GM19438 (cell line): ENCODE data around the gene GRPEL2.

Source experiments
- ATAC-seq: cut with Tn5 transposase; IDR thresholded peaks from one replicate; pipeline ENCODE4 v1.9.1; 2021; ENCODE audit warnings: low read depth; ENCODE audit not compliant: unreplicated experiment

Gene GRPEL2

DNA sequence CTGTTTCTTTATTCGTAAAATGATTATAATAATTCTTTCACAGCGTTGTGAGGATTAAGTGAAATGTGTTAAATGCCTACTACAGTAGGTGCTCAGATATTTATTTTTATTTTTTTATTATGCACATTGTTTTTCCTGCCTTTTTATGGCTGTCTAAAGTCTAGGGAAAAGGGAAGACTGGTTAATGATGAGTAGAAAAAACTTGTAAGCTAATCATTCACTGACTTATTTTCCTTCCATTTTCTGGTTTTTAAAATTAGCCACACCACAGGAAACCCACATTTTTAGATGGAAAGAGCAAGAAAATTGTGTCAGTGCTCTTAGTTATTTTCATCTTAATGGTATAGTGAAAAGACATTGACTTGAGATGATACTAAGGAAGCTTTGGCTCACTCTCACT is 8.6 kb downstream of the GRPEL2 start:
- ATAC-seq = no peak

DNA sequence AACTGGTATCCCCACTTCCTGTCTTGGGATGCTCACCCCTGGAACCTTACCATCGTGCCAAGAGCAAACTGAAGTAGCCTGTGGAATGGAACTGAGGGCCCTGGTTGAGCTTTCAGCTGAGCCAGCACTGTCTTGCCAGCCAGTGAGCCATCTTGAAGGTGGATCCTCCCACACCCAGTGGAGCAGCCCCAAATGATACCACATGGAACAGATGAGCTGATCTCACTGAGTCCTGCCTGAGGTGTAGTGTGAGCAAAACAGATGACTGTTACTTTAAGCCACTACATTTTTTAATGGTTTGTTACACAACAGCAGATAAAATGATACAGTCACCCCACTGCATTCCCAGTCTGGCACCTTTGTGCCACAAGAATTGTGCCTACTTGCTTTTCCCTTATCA is 10.4 kb downstream of the GRPEL2 start:
- no peak for ATAC-seq

DNA sequence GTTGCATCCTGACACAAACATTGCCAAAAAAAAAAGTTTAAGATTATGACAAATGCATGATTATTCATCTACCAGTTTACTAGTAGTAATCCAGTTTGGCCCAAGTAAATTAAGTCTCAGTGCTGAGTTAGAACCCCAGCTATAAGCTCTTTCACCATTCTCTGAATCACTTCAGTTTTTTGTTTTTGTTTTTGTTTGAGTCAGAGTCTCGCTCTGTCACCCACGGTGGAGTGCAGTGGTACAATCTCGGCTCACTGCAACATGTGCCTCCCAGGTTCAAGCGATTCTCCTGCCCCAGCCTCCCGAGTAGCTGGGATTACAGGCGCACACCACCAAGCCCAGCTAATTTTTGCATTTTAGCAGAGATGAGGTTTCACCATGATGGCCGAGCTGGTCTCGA is 11.1 kb downstream of the GRPEL2 start:
- ATAC-seq = no peak

DNA sequence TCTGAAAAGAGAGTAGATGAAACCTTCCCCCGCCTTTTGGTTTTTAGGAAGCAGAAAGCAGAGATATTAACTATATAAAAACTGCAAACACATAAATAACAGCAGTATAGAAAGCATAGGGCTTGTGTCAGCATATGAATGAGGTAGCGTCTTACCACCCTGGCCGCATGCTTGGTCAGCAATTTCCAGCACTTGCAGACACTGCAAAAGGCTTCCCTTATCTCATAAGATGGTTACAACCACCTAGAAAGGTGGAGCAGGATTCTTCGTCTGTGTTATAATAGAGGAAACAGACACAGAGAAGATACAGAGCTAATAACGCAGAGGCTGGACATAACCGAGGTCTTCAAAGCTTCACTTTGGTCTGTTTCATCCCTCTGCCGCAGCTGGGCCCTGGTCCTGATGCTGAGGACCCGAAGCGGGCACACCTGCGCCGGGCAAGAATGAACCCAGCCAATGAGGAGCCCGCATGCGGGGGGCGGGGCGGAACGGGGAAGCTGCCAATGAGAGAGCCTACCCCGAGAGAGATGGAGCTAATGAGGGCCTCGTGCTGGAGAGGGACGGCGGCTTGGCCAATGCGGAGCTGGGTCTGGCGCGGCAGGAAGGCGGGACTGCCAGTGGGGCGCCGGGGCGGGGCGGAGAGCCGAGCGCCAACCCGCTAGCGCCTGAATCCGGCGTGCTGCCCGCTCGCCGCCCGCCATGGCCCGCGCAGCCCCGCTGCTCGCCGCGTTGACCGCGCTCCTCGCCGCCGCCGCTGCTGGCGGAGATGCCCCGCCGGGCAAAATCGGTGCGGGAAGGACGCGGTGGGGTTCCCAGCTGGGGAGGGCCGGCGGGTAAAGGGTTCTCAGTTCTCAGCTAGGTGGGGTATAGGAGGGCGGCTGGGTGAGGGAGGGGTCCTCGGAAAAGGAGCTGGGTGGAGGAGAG is 12.3 kb downstream of the GRPEL2 start, which contains the start of gene PCYOX1L:
TSS of gene PCYOX1L (plus strand) at position 677 of the 924 bp plus-strand sequence. CDS start at position 700, 23 bp downstream.
- ATAC-seq = peak; percentile 100

DNA sequence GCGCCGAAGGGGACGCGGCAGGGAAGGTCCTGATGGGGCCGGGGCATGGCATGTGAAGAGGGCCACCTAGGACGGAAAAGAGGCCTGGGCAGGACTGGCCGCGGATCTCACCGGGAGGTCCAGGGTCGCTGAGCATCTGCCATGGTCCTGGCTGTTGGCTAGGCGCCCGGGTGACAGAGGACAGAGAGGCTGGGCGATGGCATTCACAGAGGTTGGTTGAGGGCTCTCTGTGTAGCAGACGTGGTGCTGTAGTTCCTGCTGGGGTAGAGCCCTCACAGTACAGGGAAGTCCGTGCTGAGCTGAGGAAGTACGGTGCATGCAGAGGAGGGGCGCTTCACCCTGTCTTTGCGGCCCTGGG is 13.0 kb downstream of the GRPEL2 start:
- ATAC-seq = peak; percentile 15

DNA sequence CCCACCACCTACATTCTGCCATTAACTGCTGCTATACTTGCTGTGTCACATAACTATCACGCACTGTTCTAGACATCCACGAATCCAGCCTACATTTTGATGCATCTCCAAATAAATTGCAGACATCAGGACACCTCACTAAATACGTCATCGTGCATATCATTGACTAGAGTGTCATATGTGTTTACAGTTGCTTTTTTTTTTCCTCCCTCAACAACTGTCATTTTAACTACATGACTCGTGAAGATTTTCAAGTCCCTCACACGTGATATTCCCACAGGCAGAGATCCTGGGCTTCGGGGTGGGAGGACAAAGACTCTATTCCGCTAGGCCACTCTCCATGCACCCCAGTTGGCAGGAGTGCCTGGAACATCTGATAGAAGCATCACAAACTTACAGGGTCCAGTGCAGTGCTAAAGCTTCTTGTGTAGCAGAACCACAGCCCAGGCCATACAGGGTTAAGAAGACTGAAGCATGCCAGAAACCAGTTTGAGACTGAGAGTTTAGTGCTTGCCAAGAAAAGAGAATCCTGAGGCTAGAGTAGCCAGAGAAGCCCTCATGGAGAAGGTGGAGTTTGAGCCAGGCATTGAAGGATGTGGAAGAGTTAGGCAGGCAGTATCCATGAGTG is 13.7 kb downstream of the GRPEL2 start:
- no peak for ATAC-seq

DNA sequence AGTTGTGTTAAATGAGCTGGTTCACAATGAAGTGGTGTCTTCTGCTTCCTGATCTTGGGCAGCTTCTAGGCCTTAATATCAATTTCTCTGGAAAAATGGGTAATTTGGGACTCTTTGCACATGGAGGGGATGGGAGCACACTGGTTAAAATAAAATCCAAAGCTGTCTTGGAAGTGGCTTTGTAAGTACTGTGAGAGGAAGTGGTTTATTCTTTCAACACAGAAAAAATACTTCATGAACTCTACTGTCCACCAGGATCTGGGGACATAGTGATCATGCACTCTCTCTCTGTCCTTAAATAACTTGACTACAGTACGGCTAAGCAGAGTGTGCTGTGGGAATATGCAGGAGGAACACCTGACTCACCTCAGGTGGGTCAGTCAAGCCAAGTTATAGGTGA is 15.0 kb downstream of the GRPEL2 start:
- ATAC-seq = no peak

DNA sequence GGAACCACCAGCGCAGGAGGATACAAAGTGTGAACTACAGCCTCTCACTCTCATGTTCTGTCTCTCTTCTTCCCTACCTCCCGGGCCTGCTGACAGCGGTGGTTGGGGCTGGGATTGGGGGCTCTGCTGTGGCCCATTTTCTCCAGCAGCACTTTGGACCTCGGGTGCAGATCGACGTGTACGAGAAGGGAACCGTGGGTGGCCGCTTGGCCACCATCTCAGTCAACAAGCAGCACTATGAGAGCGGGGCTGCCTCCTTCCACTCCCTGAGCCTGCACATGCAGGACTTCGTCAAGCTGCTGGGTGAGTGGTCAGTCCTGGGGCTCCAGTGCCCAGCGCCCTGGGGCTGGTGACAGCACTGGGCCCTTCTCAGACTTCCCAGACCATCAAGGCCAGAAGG is 17.2 kb downstream of the GRPEL2 start:
- no peak for ATAC-seq

DNA sequence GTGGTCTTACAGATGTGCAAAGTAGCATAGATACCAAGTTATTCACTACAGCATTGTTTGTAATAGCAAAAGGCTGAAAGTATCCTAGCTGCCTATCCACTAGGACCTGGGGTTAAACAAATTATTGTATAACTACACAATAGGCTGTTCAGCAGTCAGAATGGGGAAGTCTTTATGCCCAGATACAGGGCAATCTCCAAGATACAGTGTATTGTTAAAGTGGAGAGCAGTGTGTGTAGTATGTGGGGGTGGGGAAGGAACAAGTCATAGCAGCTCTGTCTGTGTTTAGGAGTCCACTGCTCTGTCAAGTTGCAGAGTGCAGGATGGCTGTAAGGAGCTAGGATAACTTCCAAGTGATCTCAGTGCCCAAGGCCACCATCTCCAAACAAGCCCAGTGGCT is 18.1 kb downstream of the GRPEL2 start:
- no peak for ATAC-seq

DNA sequence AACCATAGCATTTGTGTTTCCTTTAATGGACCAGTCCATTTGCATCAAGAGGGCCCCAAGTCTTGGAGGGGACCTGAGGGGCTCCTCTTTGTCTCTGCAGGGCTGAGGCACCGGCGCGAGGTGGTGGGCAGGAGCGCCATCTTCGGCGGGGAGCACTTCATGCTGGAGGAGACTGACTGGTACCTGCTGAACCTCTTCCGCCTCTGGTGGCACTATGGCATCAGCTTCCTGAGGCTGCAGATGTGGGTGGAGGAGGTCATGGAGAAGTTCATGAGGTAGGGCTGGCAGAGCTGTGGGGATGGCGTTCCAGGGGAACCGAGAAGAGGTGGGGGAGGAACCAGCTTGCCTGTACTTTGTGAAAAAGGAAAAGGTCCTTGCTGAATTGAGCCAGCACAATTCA is 18.6 kb downstream of the GRPEL2 start:
- no peak for ATAC-seq

DNA sequence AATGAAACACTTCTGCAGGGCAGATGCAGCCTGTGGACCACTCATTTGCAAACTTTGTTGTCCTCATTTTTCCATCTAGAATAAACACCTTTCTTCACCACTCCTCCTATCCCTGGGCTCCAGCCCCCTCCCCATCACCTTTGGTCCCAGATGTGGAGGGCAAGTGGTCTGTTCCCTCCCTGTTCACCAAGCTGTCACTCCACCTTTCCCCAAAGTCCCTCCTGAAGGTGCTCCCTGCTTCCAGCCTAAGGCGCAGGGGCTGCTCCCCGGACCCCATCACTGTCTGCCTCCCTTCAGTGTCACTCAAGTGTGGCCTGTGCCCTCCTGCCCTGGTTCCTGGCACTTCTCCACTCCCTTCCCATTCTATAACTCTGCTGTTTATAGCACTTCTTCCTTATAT is 19.4 kb downstream of the GRPEL2 start:
- no peak for ATAC-seq

DNA sequence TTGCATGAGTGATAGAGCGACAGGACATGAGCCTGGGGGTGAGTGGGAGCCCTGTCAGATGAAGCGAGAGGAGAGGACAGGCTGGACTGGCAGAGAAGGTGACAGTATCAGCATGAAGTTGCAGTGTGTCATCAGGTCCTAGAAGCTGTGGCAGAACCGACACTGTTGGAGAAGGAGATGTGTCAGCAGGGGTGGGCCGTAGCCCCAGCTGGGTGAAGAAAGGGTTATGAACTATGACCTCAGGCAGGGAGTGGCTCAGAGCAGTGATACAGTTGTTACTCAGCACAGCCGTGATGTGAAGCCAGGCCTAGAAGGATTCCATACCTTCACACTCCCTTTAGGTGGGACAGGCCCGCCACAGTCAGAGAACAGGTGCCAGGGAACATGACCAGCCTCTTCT is 20.1 kb downstream of the GRPEL2 start:
- no peak for ATAC-seq

DNA sequence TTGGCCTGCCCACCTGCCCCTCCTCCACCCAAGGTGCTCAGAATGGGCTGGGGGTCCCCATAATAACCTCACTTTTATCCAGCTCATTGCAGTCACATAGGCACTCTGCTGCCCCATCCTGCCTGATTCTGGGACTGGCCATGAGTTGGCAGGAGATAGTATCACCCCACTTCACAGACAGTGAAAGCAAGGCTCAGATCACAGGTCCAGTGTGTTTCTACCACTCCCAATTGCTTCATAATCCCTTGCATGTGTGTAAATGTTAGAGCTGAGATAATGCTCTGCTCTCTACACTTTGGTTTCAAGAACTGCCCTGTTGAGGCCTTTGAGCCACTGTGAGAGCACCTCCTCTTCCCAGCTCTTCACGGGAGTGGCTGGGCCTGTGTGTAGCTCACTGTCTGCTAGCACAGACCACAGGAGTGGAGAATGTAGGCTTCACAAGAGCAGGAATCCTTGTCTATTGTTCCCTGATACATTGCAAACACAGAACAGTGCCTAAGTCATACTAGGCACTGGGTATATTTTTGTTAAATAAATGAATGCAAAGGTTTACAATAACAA is 20.9 kb downstream of the GRPEL2 start:
- no peak for ATAC-seq

DNA sequence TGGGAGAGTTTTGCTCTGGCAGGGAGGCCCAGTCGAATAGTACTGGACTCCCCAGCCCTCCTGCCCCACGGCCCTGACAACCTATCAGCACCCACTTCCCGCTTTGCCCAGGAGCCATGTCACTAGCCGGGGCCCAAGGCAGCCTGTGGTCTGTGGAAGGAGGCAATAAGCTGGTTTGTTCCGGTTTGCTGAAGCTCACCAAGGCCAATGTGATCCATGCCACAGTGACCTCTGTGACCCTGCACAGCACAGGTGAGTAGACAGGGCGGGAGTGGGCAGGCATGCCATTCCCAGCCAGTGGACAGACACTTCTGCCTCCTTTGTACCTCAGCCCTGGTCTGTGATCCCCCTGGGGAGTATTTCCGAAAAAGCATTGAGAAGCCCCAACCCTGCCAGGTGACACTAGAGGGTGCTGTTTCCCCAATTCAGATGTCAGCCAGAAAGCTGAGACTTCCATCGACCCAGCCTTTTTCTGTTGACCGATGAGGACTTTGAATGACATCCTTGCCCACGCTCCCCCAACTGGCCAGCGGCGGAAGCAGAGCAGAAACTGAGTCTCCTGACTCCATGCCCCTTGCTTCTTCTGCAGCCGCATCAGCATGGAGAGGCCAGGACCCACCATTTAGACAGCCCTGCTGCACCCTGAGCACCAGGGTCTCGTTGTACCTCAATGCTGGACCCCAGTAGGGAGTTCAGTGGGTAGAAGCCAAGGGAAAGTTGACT is 22.1 kb downstream of the GRPEL2 start:
- peak; percentile 65 for ATAC-seq

DNA sequence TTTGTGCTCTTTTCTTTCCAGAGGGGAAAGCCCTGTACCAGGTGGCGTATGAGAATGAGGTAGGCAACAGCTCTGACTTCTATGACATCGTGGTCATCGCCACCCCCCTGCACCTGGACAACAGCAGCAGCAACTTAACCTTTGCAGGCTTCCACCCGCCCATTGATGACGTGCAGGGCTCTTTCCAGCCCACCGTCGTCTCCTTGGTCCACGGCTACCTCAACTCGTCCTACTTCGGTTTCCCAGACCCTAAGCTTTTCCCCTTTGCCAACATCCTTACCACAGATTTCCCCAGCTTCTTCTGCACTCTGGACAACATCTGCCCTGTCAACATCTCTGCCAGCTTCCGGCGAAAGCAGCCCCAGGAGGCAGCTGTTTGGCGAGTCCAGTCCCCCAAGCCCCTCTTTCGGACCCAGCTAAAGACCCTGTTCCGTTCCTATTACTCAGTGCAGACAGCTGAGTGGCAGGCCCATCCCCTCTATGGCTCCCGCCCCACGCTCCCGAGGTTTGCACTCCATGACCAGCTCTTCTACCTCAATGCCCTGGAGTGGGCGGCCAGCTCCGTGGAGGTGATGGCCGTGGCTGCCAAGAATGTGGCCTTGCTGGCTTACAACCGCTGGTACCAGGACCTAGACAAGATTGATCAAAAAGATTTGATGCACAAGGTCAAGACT is 22.8 kb downstream of the GRPEL2 start:
- ATAC-seq = no peak

DNA sequence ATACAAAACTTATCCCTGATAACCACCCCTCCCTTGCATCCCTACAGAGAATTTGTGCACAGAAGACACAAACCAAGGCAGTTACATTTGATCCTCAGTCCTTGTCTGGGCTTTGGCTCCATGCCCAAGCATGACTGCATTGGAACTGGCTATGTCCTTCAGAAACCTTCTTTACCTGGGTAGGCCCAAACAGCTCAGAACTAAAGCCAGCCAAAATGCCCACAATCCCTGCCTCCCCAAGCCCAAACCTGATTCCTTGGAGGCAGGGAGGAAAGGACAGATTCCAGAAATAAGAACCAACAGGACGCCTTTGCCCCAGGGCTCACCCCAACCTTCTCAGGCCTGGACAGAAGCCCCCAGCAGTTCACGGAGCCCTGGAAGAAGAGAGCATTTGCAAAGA is 25.6 kb downstream of the GRPEL2 start:
- no peak for ATAC-seq

DNA sequence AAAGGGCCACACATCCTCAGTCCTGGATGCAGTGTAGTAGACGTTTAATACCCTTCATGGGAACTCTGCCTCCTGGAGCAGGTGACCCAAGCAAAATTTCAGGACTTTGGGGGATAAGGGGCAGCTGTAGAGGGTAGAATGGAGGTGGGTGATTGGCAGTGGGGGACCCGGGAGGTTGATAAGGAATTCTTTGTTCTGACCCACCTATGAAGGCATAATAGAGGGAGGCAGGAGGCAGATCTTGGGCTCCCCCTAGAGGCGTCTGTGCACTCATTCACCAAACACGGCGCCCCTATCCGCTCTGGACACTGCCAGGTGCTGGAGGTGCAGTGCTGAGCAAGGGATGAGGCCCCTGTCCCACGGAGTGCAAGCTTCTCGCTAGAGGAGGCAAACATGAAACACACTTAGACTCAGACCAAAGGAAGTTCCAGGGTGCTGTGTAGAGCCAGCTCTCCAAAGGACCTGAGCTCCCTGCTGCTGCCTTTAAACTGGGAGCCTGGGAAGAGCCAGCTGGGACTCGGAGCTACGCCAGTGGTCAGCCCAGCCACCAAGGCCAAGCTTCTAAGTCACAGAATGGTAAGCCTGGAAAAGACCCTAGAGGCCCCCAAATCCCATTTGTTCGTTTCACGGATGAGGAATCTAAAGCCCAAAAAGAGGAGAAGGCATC is 26.1 kb downstream of the GRPEL2 start:
- ATAC-seq = peak; percentile 81

DNA sequence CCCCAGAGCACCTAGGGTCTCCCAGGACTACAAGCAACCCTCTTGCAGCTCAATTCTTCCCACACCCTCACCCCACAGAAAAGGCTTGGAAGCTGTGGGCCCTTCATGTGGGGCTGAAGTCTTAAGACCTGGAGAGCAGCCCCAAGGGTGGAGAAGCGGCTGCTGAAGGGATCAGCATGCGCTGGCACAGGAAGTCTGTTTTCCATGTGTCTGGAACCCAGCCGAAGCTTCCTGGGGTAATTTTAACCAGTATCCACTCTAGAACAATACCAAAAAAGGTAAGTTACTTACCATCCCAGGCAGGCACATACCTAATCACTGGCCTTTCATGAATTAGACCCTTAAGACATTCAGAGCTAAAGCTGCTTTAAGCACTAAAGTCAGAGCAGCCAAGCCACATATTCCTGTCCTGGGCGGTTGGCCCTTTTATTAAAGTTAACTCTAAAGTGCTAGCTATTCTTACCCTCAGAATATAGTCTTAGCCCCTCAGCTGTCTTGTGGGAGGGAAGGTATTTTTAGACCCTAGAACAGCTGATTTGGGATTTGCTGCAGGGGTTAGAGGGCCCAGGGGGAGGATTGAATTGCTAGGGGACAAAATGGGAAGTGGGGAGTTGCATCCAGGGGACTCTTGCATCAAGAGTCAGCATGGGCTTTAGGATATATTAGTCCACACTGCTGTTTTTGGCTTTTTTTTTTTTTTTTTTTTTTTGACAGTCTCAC is 26.9 kb downstream of the GRPEL2 start:
- no peak for ATAC-seq

DNA sequence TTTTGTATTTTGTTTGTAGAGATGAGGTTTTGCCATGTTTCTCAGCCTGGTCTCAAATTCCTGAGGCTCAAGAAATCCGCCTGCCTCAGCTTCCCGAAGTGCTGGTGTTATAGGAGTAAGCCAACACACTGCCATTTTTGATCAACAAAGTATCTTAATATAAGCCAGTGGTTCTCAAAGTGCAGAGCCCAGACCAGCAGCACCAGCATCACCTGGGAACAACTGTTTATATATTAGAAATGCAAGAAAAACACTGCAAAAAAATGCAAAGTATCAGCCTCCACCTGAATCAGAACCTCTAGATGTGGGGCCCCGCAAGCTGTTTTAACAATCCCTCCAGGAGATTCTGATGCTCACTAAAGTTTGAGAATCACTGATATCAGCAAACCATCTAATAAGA is 27.6 kb downstream of the GRPEL2 start:
- no peak for ATAC-seq
